HG02870 (cell line): ENCODE data around the gene TRAF4.
"Not testable (repeated sequence)": the region's sequence is repeated elsewhere in the genome, so short reads cannot be mapped to it uniquely, and the experiment has no call there.

ENCODE experiments used
- ATAC-seq: cut with Tn5 transposase; IDR thresholded peaks from one replicate; pipeline ENCODE4 v1.9.1; 2021; ENCODE audit warnings: mild to moderate bottlenecking, moderate library complexity; ENCODE audit not compliant: unreplicated experiment

Gene TRAF4

DNA sequence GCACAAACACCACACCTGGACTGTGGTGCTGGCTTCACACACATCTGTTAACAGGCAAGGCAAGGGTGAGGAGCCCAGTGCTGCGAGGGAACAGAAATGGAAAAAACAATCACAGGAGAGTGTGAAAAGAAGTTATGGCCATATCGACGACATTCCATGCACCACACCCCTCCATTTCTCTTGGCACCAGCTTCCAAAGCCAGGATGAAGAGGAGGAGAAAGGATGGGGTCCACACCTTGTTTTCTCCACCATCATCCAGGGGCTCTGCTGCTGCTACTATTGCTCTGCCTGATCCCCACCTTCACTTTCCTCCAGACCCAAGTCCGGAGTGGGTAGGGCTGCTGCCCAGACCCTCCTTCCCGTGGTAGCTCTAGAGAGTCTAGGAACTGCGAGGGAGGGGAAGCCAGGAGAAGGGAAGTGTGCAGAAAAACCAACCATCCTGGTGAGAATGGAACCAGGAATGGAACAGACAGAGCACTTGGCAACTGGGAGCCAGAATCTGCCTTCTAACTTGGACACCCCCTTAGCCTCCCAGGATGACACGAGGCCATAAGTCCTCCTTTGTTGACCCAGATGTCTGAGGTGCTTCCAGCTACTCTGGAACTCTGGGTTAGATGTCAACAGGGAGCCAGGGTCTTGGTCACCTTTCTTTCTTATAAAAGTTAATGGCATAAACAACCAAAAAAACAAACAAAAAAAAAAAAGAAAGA lies 31.0 kb upstream of the TRAF4 start:
- no peak for ATAC-seq

DNA sequence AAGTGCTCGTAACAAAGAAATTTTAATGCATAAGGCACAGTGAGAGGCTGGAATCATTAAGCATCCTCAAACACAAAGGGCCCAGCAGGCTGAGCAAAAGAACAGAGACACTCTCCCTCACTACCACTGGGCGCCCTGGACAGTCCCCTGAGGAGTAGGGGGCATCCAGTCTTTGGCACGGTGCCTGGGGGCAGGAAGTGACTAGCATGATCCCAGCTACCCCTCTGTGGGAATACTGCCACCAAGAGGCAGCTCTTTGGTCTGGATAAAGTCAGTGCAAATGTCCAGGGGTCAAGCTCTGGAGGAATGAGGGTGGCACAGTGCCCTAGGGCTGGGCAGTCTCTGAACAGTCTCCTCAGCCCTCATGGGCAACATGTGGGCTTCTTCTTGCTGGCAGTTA lies 29.5 kb upstream of the TRAF4 start:
- ATAC-seq = no peak

DNA sequence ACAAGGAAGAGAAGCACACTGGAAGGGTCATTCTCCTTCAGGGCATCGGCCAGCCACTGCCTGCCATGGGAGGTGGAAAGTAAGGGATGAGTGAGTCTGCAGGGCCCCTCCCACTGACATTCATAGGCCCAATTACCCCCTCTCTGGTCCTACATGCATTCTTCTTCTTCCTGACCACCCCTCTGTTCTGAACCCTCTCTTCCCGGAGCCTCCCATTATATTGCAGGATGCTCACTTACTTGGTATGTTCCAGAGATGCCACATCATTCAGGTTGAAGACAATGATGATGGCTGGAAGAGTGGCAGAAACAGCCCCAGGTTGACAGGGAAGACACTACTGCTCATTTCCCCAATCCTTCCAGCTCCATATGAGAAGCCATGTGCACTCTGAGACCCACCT lies 28.6 kb upstream of the TRAF4 start:
- ATAC-seq = no peak

DNA sequence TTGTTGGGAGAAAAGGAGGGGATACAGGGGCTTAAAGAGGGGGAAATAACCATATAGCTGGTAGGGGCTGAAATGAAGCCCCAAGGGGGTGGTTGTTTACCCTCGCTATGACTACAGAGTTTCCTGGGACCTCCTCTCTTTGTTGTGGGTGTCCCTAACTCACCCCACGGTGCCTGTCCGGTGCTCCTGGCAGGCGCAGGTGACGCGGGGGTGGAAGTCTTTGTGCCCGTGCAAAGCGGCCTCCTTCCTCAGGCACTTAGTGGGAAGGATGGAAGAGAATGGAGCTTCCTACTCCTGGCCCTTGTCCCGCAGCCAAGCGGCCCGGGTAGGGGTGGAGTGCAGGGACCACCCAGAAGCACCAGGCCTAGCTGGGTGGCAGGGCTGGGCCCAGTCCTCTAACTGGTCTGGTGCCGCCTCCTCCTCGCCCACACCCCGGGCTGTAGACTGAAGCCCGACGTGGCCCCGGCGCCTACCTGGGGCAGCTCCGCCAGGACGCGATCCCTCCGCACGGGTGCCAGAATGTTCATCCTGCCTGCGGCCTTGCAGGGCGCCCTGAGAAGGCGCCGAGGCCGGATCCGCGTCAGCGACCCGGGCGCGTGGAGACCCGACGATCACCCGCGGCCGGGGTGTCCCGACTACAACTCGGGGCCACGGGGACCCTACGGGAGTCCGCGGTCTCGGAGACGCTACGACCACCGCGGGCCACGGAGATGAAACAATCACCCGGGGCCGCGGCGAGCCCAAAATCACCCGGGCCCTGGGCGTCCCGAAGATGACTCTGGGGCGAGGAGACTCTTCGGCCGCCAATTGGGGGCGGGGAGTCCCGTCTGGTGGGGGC lies 26.9 kb upstream of the TRAF4 start:
- ATAC-seq = no peak

DNA sequence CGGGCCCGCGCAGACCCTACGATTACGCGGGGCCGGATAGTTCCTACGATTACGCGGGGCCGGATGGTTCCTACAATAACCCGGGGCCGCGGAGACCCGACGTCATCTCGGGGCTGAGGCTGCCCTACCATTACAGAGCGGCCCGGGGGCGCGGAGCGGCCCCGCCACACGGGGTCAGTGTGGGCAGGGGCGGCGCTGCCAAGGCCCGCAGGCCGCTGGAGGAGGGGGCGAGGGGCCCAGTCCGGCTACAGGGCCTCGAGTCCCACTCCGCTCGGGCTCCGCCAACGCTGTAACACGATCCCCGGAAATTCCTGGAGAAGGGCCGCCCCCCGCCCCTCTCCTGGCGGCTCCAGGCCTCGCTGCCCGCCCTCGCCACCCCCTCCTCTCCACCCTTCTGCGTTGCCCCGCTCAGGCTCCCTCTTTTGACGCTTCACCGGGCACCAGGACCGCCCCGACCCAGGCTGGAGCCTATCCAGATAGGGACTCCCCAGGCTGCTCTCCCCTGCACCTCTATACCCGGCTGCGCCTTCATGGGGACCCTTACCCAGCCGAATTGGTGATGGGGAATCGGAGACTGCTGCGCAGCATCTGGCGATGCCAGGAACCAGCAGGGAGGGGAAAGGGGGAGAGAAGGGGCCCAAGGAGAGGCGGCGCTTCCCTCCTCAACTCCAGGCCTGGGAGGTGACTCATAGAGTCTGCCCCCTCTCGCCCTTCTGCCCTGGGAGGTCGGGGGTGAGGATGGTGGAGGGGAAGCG lies 26.1 kb upstream of the TRAF4 start, which contains the start of gene RAB34:
TSS of gene RAB34 (minus strand) at position 291 of the 755 bp plus-strand sequence. CDS start 602 bp downstream, outside the sequence.
- ATAC-seq = no peak

DNA sequence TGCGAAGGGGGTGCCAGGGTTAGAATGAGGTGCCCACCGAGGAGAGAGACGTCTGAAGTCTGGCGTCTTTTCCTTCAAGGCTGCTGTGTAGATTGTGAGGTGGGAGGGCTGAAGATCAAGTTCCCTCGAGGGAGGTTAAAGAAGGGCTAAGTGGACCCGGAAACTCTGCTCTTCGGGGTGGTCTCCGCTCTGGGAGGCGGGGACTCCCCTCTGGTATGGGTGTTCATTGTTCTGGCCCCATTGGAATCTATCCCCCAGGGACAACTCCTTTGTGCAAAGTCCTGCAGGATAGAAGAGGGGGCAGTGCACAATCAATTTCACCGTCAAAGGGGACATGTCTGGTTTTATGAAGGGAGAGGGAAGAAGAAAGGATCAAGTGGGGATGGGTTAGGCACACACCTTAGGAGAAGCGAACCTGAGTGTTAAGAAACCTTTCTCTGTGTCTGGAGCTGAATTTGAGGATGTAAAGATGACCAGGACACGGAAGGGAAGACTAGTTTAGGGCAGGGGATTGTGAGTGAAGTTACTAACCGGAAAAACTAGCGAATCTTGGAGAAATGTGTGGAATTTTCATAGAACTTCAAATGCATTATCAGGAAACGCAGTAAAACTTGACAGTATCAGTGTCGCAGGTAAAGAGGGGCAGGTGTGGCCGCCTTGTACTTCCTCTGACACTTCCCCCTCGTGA lies 25.3 kb upstream of the TRAF4 start:
- ATAC-seq = no peak

DNA sequence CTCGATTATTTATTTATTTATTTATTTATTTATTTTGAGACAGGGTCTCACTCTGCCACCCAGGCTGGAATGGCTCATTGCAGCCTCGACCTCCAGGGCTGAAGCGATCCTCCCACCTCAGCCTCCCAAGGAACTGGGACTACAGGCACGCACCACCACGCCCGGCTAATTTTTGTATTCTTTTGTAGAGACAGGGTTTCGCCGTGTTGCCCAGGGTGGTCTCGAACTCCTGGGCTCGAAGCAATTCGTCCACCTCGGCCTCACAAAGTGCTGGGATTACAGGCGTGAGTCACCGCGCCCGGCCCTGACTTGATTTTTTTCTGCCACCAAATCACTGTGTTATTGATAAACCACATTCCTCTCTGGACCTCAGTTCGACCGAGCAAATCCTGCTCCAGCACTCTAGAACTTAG lies 24.8 kb upstream of the TRAF4 start:
- no peak for ATAC-seq

DNA sequence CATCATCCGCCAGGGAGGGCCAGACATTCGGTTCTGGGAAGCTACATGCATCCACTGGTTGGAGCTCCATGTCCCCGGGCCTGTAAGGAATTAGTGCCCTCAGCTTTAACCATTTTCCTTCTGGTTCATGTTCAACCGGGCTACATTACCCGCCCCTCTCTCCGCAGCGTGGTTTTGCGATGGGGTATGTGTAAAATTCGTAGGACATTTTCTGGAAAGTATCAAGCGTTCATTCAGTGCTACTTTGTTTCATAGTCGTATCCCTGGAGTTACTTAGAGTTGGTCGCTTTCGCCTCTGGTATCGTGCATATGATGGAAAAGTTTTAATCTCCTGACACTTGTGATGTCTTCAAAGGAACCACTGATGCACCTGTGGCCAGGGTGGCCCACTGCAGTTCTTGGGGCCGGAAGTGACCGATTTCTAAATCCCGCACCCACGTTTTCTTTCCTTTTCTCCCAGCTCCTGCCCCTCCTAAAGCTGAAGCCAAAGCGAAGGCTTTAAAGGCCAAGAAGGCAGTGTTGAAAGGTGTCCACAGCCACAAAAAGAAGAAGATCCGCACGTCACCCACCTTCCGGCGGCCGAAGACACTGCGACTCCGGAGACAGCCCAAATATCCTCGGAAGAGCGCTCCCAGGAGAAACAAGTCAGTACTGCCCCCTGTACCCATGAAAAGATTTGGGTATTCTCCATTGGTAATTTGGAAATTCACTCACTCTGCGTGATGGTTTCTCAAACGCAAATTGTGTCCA lies 23.4 kb upstream of the TRAF4 start:
- no peak for ATAC-seq

DNA sequence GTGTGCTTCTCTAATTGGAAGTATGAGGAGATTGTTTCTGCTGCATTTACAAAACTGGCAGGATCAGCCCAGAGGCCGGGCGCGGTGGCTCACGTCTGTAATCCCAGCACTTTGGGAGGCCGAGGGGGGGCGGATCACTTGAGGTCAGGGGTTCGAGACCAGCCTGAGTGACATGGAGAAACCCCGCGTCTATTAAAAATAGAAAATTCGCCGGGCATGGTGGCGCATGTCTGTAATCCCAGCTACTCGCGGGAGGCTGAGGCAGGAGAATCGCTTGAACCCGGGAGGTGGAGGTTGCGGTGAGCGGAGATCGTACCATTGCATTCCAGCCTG lies 22.8 kb upstream of the TRAF4 start:
- ATAC-seq = not testable (repeated sequence)

DNA sequence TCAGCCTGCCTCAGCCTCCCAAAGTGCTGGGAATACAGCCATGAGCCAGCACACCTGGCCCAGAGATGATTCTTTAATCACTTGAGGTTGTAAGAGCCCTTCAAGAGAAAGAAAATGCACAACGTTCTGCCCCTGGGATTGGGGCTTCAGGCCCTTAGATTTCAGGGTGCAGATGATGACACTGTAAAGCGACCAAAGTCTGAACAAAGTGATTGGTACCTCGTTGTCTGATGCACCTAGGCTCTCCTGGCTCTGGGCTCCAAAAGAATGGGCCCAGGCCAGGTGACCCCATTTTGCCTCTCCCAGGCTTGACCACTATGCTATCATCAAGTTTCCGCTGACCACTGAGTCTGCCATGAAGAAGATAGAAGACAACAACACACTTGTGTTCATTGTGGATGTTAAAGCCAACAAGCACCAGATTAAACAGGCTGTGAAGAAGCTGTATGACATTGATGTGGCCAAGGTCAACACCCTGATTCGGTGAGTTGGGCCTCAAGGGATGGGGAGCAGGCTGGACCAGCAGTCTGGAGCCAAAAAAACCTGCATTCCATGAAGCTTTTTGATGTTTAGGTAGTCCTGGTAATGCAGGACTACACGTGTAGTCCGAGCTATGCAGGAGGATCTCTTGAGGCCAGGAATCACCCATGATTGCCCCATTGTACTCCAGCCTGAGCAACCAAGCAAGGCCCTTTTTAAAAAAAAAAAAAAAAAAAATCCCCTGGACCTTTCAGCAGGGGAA lies 21.2 kb upstream of the TRAF4 start:
- ATAC-seq = no peak

DNA sequence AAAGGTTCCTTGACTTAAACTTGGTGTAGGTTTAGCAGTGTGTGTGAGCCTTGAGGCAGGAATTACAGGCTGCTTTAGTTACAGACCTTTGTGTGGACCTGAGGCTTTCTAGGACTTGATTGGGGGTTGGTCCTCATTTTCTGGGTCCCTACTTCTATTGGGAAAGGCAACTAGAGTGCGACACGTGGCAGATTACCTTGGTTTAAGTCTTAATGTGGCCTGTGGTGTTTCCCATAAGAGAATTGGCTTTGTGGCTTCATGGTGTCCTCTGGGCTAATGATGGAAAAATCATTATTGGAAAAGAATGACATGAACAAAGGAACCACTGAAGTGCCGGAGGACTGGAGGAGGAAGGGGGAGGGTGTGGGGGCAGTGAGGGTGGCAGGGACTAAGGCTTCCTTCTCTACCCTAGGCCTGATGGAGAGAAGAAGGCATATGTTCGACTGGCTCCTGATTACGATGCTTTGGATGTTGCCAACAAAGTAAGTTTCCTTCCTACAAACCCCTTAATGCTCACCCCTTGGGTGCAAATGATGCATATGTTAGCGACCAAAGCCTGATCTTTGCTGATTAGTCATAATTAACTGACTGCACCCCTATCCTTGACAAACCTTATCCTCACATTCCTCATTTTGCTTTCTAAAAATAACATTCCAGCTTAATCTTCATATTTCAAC lies 20.5 kb upstream of the TRAF4 start:
- ATAC-seq = no peak

DNA sequence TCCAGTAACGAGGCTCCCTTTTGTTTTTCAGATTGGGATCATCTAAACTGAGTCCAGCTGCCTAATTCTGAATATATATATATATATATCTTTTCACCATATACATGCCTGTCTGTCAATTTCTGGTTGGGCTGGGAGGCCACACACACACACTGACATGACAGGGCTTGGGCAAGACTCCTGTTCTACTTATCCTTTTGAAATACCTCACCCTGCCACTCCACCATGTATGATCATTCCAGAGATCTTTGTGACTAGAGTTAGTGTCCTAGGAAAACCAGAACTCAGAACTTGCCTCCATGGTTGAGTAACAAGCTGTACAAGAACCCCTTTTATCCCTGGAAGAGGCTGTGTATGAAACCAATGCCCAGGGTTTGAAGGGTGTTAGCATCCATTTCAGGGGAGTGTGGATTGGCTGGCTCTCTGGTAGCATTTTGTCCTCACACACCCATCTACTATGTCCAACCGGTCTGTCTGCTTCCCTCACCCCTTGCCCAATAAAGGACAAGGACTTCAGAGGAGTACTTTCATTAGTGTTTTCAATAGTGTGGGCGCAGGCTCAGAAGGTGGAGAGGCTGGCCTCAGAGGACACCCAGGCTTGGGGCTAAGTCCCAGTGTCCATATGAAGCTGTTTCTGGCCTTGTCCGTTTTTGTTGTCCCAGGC lies 19.8 kb upstream of the TRAF4 start:
- not testable (repeated sequence) for ATAC-seq

DNA sequence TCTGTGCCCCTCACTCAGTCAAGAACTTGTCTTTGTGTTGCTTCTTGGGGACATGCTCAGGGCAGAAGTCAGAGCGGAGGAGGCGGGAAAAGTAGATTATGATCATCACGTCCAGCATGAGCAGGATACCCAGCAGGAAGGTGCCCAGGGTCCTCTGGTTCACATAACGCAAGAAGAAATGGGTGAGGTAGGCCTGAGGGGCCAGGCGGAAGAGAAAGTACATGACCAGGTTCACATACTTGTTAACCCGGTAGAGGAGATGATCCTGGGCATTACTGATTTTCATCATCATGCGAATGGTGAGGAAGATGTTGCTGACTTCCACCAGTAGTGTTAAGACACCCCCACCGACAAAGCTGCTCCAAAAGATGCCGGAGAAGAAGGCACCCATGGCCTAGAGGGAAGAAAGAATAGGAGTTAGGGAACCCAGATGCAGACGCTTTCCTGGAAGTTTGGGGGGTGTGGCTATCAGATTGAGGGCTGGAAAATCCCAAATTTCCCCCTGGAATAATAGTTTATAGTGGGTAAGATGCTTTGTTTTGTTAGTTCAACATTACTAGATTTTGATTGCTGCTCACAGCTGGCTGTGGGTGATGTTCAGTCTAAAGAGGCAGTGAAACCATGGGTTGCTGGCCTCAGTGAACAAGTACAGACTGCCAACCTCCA lies 19.2 kb upstream of the TRAF4 start:
- no peak for ATAC-seq

DNA sequence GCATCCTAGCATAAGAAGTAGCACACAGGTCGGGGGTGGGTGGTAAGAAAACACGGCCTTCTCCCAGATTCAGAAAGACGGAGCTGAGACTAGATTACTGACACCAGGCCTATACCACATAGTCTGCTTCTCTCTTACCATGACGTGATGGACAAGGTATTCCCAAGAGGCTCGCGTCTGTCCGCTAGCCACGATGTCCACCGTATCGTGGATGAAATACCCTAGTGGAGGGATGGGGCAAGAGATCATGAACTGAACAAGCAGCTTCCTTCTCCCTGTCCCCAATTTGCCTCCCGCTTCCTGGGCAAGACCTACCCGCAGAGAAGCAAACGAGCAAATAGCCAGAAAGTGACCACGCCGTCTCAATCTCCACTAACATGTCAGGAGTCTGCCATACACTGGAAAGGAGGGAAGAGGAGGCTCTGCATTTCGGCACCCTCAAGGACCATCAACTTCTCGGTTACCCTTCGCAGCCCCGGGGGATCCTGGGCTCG lies 18.6 kb upstream of the TRAF4 start:
- no peak for ATAC-seq

DNA sequence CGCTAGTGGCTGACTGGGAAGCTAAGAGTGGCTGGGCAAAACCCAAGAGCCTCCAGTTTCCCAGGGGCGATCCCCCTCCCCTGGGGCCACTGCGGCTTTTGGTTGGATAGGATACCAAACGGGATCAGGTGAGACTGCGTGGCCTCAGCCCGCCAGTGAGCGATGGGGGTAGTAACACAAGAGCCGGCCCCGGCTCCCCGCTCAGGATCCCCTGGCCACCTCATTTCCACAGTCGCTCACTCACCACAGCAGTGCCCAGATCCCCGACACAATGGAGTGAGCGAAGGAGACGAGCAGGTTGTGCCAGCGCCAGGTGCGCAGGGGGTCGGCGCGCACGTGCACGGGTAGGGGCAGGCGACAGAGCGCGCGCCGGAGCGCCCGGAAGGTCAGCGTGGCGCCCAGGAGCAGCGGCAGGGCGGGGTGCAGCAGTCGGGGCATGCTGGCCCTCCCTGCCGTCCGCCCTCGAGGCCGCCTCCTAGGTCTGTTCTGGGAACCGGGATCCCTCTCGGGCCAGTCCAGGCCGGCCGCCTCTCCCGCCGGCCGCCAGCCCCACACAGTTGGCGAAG lies 18.1 kb upstream of the TRAF4 start:
- no peak for ATAC-seq

DNA sequence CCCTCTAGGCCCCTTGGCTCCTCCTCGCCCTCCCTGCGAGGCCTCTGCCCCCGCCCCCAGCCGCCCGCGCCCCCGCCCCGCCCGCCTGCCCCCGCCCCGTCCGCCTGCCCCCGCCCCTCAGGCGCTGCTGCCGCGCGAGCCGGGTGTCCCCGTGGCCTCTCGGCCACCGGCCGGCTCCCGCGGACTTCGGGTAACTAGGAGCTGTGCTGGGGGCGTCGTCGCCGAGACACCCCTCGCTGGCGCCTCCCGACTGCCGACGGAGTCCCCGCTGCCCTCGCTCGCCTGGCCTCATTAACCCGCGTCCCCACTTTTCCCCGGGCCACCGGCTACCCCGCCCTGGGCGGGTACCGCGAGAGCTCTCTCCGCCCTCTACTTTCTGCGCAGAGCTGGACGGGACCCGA lies 17.6 kb upstream of the TRAF4 start, which contains the start of gene TLCD1:
TSS of gene TLCD1 (minus strand) at position 8 of the 401 bp plus-strand sequence. CDS start 136 bp downstream, outside the sequence.
- peak; percentile 15 for ATAC-seq
